ENCODE results near the gene OR4D10.

- TF ChIP-seq CTCF (IDR thresholded peaks at IDR 0.05) (no peak), EZH2phosphoT487 (IDR thresholded peaks at IDR 0.05) (no peak), EZH2 (IDR thresholded peaks at IDR 0.05) (no peak)
Observed at GRCh38 chr11:59427068-59427382, 46.1 kb upstream of the OR4D10 start.
